Gastroesophageal sphincter (tissue), 3 donors: ENCODE measurements around the gene SPECC1L.

Experiments
- CTCF ChIP-seq, 4 experiments: fragments of 200-600 bp in 2 of 4; fragments of 450-650 bp in 2 of 4; sonication (generic) in 1 of 4; IDR thresholded peaks; one replicate each; pipeline ENCODE4 v1.5.1; 2017 to 2019; ENCODE audit warnings: antibody characterized with exemption in 4 of 4, mild to moderate bottlenecking in 2 of 4, moderate library complexity in 2 of 4
- POLR2A ChIP-seq, 2 donors: fragments of 450-650 bp; IDR thresholded peaks; one replicate each; pipeline ENCODE4 v1.6.1; 2017; ENCODE audit warnings: antibody characterized with exemption in 2 of 2, mild to moderate bottlenecking in 2 of 2, moderate library complexity in 1 of 2

GRCh38 chr22:24319451-24319850, 48.8 kb downstream of the SPECC1L start:
- TF ChIP-seq CTCF (IDR thresholded peaks at IDR 0.05): no peak
- no peak for TF ChIP-seq POLR2A (IDR thresholded peaks at IDR 0.05)
